Ecto neural progenitor cell (in vitro differentiated cells): ENCODE data around the gene MYO15B.

Source experiments
- DNase-seq: peaks from one replicate; pipeline ENCODE4 v3.0.0-alpha.2; 2018; ENCODE audit warnings: low spot score

MYO15B gene

DNA sequence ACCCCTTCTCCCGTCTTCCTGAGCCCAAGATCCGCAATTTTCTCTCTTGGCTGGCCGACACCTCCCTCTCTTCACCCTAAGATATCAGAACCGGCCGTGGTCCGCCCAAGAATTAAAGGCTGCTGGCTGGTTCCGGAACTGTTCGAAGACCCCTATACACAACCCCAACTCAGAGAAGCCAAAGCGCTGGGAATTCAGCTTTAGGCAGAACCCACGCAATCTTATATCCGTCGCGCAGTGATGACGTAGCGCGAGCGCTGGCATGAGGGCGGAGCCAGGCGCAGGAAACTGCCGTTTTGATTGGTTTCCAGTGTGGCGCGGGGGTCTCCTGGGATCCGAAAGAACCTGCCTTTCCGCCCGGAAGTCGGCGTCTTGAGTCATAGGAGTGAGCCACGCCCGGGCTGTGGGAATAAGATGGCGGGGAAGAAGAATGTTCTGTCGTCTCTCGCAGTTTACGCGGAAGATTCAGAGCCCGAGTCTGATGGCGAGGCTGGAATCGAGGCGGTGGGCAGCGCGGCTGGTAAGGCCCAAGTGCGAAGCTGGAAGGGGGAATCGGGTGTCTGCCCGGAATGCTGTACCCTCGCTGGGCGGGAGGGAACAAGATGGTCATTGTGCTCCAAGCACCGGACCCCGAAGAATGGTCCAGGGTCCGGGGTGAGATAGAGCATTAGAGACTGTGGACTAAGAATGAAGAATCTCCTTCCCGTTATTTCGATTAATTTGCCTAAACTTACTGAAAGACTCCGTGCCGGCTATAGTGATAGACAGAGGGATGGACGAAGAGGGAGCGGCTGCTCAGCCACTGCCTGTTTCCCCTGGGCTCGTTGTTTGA is 79.6 kb downstream of the MYO15B start, which contains the start of the genes RECQL5 and SAP30BP:
TSS of gene RECQL5 (minus strand) at position 196 of the 832 bp plus-strand sequence. CDS start 597 bp downstream, outside the sequence.
TSS of gene SAP30BP (plus strand) at position 380 of the 832 bp plus-strand sequence. CDS start at position 415, 35 bp downstream.
- DNase-seq, result peak; percentile 100

DNA sequence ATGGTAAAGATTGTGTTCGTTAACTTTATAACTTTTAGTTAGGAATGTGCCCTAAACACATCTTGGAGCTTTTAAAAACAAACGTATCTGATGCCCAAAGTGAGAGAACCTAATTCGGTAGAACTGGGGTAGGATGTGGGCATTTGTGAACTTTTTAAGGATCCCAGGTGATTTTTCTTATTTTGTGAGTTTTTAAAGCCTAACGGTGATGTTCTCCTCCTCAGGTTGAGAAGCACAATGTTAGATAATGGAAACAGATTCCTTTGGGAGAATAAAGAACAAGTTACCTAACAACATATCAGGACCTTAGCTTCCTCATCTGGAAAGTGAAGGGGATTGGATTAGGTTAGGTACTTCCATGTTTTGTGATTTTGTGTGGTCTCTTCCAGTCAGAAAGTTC is 80.2 kb downstream of the MYO15B start:
- no peak for DNase-seq

DNA sequence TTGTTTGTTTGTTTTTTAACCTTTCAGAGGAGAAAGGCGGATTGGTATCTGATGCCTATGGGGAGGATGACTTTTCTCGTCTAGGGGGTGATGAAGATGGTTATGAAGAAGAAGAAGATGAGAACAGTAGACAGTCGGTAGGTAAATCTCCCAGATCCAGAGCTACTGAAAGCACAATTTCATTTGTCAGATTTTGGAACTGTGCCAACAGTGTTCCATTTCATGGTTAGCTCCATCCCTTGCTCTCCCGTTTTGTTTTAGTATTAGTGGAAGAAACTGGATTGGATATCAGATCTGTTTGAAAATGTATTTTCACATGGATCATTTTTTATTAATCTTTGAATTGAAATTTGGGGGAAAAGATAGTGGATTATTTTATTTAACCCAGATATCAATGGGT is 80.9 kb downstream of the MYO15B start:
- no peak for DNase-seq

DNA sequence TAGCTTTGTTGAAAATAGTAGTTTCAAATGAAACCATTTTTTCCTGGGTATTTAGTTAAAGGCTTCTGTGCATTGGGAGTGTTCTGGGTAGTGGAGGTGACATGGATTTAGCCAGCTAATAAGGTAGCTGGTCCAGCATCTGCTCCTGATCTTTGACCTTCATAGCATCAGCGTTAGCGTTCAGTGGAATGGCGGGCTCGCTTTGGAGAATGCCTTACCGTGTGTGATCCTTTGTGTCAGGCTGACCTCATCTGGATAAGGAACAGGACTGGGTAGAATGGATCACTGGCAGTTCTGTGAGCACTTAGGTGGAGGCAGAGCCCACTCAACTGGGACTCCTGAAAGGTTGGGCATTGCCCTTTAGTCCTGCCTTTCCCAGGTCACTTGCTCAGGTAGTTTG is 83.3 kb downstream of the MYO15B start:
- DNase-seq, result no peak

DNA sequence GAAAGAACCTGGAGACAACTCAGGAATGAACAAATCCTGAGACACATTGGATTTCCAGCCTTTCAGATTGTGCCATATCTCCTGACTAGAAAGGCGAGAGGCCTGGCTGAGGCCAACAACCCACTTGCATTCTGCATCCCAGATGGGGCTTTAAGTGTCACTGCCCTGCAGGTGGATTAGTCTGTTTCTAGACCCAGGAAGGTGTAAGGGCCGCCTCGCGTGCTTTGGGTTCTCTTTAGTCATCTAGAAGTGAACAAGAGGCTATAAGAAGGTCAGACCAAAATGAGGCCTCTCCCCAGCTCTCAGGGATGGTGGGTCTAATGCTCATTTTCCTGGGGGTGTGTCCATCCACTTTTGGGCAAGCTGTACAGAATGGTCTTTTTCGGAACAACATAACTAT is 84.4 kb downstream of the MYO15B start:
- no peak for DNase-seq

DNA sequence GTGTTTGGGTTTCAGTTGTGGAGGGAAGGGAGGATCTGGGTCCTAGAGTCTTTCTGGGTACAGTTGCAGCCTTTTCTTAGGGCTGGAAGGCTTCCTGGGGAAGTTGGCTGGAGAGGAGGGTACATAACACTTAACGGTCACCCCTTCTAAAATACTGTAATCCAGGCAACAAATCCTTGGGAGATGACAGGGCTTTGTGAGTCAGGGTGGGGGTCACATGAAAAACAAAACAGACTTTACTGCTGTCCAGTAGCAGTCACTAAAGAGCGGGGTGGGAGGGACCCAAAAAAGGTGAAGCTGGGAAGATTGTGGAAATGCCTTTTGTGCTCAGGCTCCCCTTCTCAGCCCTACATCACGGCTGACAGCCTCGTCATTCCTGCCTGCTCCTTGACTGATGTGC is 85.9 kb downstream of the MYO15B start:
- DNase-seq, result no peak
